H9 (cell line): ENCODE measurements around the gene KIF22. TPM values are rescaled to one million over a fixed set of nuclear protein-coding genes. Genes with fewer than 3 reads are reported as not detected.

Experiments
- DNase-seq: peaks from one replicate; pipeline ENCODE4 v3.0.0-alpha.2; 2017
- H2AFZ ChIP-seq: one replicate; pipeline ENCODE4 v1.6.1; 2013; ENCODE audit warnings: mild to moderate bottlenecking, low read length, control low read depth, moderate library complexity
- H2AK5ac ChIP-seq: 2 replicates; pipeline ENCODE4 v1.6.1; 2013; ENCODE audit warnings: low read length, control low read depth, mixed read lengths; ENCODE audit not compliant: insufficient read length
- H2BK120ac ChIP-seq: one replicate; pipeline ENCODE4 v1.6.1; 2013; ENCODE audit warnings: low read depth, mild to moderate bottlenecking, low read length, control low read depth, inconsistent platforms; ENCODE audit not compliant: poor library complexity, severe bottlenecking
- H2BK12ac ChIP-seq: 2 replicates; pipeline ENCODE4 v1.6.1; 2013; ENCODE audit warnings: low read length, control low read depth, mixed read lengths, low read depth; ENCODE audit not compliant: insufficient read length
- H2BK15ac ChIP-seq: 2 replicates; pipeline ENCODE4 v1.6.1; 2013; ENCODE audit warnings: low read depth, low read length, control low read depth
- H2BK20ac ChIP-seq: one replicate; pipeline ENCODE4 v1.6.1; 2013; ENCODE audit warnings: low read depth, mild to moderate bottlenecking, low read length, control low read depth, inconsistent platforms; ENCODE audit not compliant: poor library complexity, severe bottlenecking
- H2BK5ac ChIP-seq: 2 replicates; pipeline ENCODE4 v1.6.1; 2013; ENCODE audit warnings: low read length, control low read depth, mixed read lengths; ENCODE audit not compliant: insufficient read length
- H3K14ac ChIP-seq: 2 replicates; pipeline ENCODE4 v1.6.1; 2013; ENCODE audit warnings: low read length, control low read depth; ENCODE audit not compliant: insufficient read depth
- H3K18ac ChIP-seq: 2 replicates; pipeline ENCODE4 v1.6.1; 2013; ENCODE audit warnings: low read depth, mild to moderate bottlenecking, mixed read lengths, low read length, control low read depth; ENCODE audit not compliant: insufficient read length
- H3K23ac ChIP-seq: 2 replicates; pipeline ENCODE4 v1.6.1; 2013; ENCODE audit warnings: low read length, control low read depth, mixed read lengths, low read depth; ENCODE audit not compliant: insufficient read length
- H3K23me2 ChIP-seq: 2 replicates; pipeline ENCODE4 v1.6.1; 2013; ENCODE audit warnings: low read depth, mild to moderate bottlenecking, mixed read lengths, low read length, control low read depth; ENCODE audit not compliant: insufficient read length, poor library complexity, severe bottlenecking
- H3K27ac ChIP-seq: 2 replicates; pipeline ENCODE4 v1.5.1; 2013; ENCODE audit warnings: low read length, control low read depth, mixed read lengths, low read depth; ENCODE audit not compliant: insufficient read length
- H3K27me3 ChIP-seq: 2 replicates; pipeline ENCODE4 v1.6.1; 2013; ENCODE audit warnings: low read length, control low read depth, inconsistent platforms; ENCODE audit not compliant: insufficient read depth
- H3K4ac ChIP-seq: 2 replicates; pipeline ENCODE4 v1.6.1; 2013; ENCODE audit warnings: low read depth, mild to moderate bottlenecking, control low read depth, inconsistent platforms, low read length, moderate library complexity
- H3K4me1 ChIP-seq: 2 replicates; pipeline ENCODE4 v1.6.1; 2013; ENCODE audit warnings: low read length, control low read depth, inconsistent platforms; ENCODE audit not compliant: insufficient read depth
- H3K4me2 ChIP-seq: 2 replicates; pipeline ENCODE4 v1.6.1; 2013; ENCODE audit warnings: low read length, control low read depth, mixed read lengths; ENCODE audit not compliant: insufficient read length, insufficient read depth
- H3K56ac ChIP-seq: 2 replicates; pipeline ENCODE4 v1.6.1; 2013; ENCODE audit warnings: low read depth, mild to moderate bottlenecking, mixed read lengths, low read length, control low read depth; ENCODE audit not compliant: insufficient read length
- H3K79me1 ChIP-seq: 2 replicates; pipeline ENCODE4 v1.6.1; 2013; ENCODE audit warnings: low read depth, mild to moderate bottlenecking, moderate library complexity, low read length, control low read depth, inconsistent platforms; ENCODE audit not compliant: insufficient read depth, poor library complexity, severe bottlenecking
- H3K79me2 ChIP-seq: 2 replicates; pipeline ENCODE4 v1.6.1; 2013; ENCODE audit warnings: low read length, control low read depth, inconsistent platforms; ENCODE audit not compliant: insufficient read depth
- H3K9ac ChIP-seq: 2 replicates; pipeline ENCODE4 v1.6.1; 2013; ENCODE audit warnings: low read length, control low read depth, mixed read lengths; ENCODE audit not compliant: insufficient read length; ENCODE audit errors: extremely low read depth
- H3K9me3 ChIP-seq: one replicate; pipeline ENCODE4 v1.6.1; 2013; ENCODE audit warnings: low read depth, low read length, inconsistent platforms; ENCODE audit not compliant: control insufficient read depth
- H3T11ph ChIP-seq: one replicate; pipeline ENCODE4 v1.6.1; 2013; ENCODE audit warnings: mild to moderate bottlenecking, low read length, control low read depth, inconsistent platforms
- H4K20me1 ChIP-seq: one replicate; pipeline ENCODE4 v1.6.1; 2013; ENCODE audit not compliant: control insufficient read depth, insufficient read length, insufficient read depth
- H4K5ac ChIP-seq: 2 replicates; pipeline ENCODE4 v1.6.1; 2013; ENCODE audit warnings: low read depth, mild to moderate bottlenecking, mixed read lengths, low read length, control low read depth; ENCODE audit not compliant: insufficient read length
- H4K8ac ChIP-seq: replicated peaks from 2 replicates; pipeline ENCODE4 v1.6.1; 2013; ENCODE audit warnings: low read length, control low read depth, mixed read lengths, low read depth; ENCODE audit not compliant: insufficient read length
- H4K91ac ChIP-seq: 2 replicates; pipeline ENCODE4 v1.6.1; 2013; ENCODE audit warnings: low read depth, mild to moderate bottlenecking, moderate library complexity, mixed read lengths, low read length, control low read depth; ENCODE audit not compliant: insufficient read length
- H3K27ac Mint-ChIP-seq, 3 experiments: 2 replicates in 2 of 3; 3 replicates in 1 of 3; pipeline ENCODE4 v1.8.0; 2020 to 2021; ENCODE audit warnings: mixed read lengths in 3 of 3, mild to moderate bottlenecking in 1 of 3, moderate library complexity in 1 of 3
- H3K27me3 Mint-ChIP-seq: 2 replicates; pipeline ENCODE4 v1.8.0; 2021; ENCODE audit warnings: low read depth, mild to moderate bottlenecking, moderate library complexity, mixed read lengths
- H3K36me3 Mint-ChIP-seq, 3 experiments: 2 replicates in 2 of 3; 3 replicates in 1 of 3; pipeline ENCODE4 v1.8.0; 2020 to 2021; ENCODE audit warnings: low read depth in 3 of 3, mixed read lengths in 3 of 3; ENCODE audit not compliant: insufficient read depth in 1 of 3
- H3K4me1 Mint-ChIP-seq, 2 experiments: 2 replicates each; pipeline ENCODE4 v1.8.0; 2020; ENCODE audit warnings: mixed read lengths in 2 of 2
- H3K4me3 Mint-ChIP-seq, 2 experiments: 2 replicates in 1 of 2; 3 replicates in 1 of 2; pipeline ENCODE4 v1.8.0; 2020 to 2021; ENCODE audit warnings: mild to moderate bottlenecking in 2 of 2, mixed read lengths in 2 of 2, moderate library complexity in 1 of 2
- H3K9me3 Mint-ChIP-seq, 2 experiments: 2 replicates in 1 of 2; 3 replicates in 1 of 2; pipeline ENCODE4 v1.8.0; 2020; ENCODE audit warnings: mild to moderate bottlenecking in 2 of 2, mixed read lengths in 2 of 2, moderate library complexity in 1 of 2
- CTCF ChIP-seq: fragments of 200-600 bp; sonication (generic); conservative IDR thresholded peaks from 3 replicates; pipeline ENCODE4 v1.8.0; 2021; ENCODE audit warnings: antibody characterized with exemption, mild to moderate bottlenecking
- WGBS: extraction: QIAGEN DNeasy Blood & Tissue Kit; methylation state at CpG from one replicate; pipeline ENCODE4 v1.1.7; 2013; ENCODE audit warnings: missing lambda C conversion rate, low lambda C conversion rate, mixed read lengths; ENCODE audit not compliant: insufficient read length; ENCODE audit errors: extremely low coverage; 5-methylcytosine and 5-hydroxymethylcytosine counted together
- total RNA-seq: library from RNA; stranded (reverse); gene quantifications from 2 replicates; pipeline ENCODE4 v1.2.1, GENCODE V29; 2021

The KIF22 gene
- total RNA-seq, 1 experiment from 2014 or later, result 151 TPM

- H4K5ac ChIP-seq, result no peak overlapping the region
- H4K8ac ChIP-seq, result no peak overlapping the region
- no peak overlapping the region for H3K56ac ChIP-seq
- H2BK120ac ChIP-seq, result no peak overlapping the region
- no peak overlapping the region for H3K18ac ChIP-seq
- H3K27ac ChIP-seq, result no peak overlapping the region
- no peak overlapping the region for H2AFZ ChIP-seq
- H3K23ac ChIP-seq, result no peak overlapping the region
- no peaks in the 10 kb centered on the region for H3K9me3 ChIP-seq
- Mint-ChIP-seq H3K27ac (no peak overlapping the region), H3K27me3 (no peaks in the 10 kb centered on the region), H3K4me1 (no peaks in the 10 kb centered on the region), H3K9me3 (no peaks in the 10 kb centered on the region), H3K36me3 (no peaks in the 10 kb centered on the region), H3K4me3 (no peak overlapping the region)
- H2BK5ac ChIP-seq, result no peak overlapping the region
- no peak overlapping the region for H3K9ac ChIP-seq
- H2AK5ac ChIP-seq, result no peak overlapping the region
- no peaks in the 10 kb centered on the region for H3K79me1 ChIP-seq
- no peak overlapping the region for H2BK12ac ChIP-seq
- DNase-seq, result no peak
- H4K20me1 ChIP-seq, result no peaks in the 10 kb centered on the region
- no peak overlapping the region for H2BK20ac ChIP-seq
- no peak for TF ChIP-seq CTCF
- no CpG with 5 or more reads among the region's 6 CpGs for WGBS
- no peak overlapping the region for H4K91ac ChIP-seq
- H3K79me2 ChIP-seq, result no peaks in the 10 kb centered on the region
- no peaks in the 10 kb centered on the region for H3K27me3 ChIP-seq
- H3T11ph ChIP-seq, result no peak overlapping the region
- no peak overlapping the region for H3K4me2 ChIP-seq
- H3K4ac ChIP-seq, result no peak overlapping the region
- H3K4me1 ChIP-seq, result no peaks in the 10 kb centered on the region
- no peak overlapping the region for H3K14ac ChIP-seq
- H2BK15ac ChIP-seq, result no peak overlapping the region
- no peaks in the 10 kb centered on the region for H3K23me2 ChIP-seq
Observed at GRCh38 chr16:29839822-29840221, 49.3 kb downstream of the KIF22 start.
